DMS79 treated with DMSO at 0.1 percent for 48 hours (cell line): ENCODE data around the gene PIP5KL1.
A peak's percentile ranks its signal among the peaks of the same experiment; 100 is the strongest.

Experiments used
- DNase-seq: peaks from one replicate; lab custom pipeline; 2025; lab: John Stamatoyannopoulos, UW

The PIP5KL1 gene, protein sequence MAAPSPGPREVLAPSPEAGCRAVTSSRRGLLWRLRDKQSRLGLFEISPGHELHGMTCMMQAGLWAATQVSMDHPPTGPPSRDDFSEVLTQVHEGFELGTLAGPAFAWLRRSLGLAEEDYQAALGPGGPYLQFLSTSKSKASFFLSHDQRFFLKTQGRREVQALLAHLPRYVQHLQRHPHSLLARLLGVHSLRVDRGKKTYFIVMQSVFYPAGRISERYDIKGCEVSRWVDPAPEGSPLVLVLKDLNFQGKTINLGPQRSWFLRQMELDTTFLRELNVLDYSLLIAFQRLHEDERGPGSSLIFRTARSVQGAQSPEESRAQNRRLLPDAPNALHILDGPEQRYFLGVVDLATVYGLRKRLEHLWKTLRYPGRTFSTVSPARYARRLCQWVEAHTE

DNA sequence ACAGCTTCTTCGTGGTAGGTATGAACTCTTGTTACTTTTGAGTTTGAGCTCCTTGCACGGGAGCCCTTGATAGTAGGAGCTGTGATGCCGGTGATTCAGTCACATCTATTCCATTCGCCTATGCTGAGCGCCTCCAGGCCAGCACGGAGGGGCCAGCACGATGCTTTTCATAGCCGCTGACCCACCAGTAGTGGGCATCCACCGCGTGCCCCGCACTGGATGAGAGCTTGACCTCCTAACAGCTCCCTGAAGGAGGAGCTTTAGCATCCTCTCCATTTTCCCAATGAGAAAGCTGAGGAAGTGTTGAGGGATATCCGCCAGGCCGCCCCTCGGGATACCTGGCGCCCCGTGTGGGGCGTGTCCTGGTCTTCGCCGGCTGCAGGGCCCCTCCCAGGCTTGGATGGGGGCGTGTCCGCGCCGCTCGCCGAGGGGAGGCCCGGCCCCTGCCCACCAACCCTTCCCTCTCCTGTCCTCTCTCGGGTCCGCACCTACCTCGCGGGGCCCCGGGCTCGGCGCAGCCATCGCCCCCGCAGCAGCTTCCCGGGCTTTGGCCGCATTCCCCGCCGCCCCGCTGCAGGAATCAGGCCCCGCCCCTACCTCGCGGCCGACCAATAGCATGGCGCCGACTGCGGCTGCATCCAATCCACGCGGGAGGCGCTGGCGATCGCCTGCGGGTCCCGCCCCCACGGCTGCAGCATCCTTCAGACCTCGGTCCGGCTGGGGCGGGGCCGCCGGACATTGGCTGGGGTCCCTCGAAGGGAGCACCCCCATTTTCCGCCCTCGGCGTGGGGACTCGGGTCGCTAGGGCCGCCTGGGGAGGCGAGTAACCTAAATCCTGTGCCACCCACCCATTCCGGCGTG is at the start of gene PIP5KL1:
Gene PIP5KL1 (minus strand): TSS at position 547 of the 861 bp plus-strand sequence. CDS start 25 bp downstream, at position 522.
- peak; percentile 57 for DNase-seq

DNA sequence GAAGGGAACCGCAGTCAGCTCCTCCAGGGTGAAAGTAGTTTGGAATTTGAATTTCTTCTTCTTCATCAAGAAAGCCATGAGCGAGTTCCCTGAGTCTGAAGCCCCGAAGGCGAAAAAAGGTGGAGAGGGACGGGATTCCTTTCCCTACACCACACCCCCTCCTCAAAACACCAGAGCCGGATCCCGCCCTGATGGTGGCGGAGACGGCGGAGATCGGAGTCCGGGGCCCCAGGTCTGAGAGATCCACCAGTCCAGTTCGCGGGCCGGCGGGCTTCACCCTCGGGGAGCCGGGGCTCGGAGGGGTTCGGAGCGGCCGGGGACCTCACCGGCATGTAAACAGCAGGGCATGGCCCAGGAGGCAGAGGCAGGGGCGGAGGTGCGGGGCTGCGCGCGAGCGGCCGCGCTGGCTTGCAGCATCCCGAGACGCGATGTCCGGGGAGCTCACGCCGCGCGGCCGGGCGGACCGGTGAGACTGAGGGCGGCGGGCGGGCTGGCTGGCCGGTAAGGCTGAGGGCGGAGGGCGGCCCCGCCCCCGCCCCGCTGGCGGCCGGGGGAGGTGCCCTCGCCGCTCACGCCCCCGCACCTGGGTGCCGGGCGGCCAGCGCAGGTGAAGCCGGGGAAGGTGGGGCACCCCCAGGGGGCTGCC is 49.6 kb upstream of the PIP5KL1 start:
- DNase-seq, result no peak

DNA sequence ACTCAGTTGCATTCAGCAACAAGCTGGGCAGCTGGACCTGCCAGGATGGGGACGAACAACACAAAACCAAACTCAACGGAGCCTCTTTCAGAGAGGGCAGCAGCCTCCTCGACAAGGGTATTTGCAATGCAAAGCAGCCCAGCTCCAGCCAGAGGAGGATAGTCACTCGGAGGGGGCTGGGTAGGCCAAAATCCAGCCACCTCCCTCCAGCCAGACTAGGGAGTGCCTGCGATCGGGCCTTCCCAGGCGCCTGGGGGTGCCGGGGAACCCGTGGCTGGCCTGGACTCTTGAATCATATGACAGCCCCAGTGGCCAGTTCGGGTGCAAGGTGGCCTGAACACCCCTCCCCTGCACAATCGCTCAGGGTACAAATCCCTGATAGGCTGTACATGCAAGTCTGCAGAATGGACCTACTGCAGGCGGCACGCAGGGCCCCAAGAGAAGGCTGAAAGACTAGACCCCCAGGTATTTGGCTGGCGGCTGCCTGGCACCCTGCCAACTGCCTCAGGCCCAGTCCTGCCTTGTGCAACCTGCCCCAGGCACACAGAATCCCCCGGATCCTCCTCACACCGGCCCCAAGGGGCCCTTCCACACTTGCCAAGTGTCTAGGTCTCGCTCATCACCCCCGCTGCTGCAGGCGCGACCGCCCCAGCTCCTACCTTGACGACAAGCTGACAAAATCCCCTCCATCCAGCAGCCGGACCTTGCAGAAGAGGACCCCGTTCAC is 48.9 kb upstream of the PIP5KL1 start:
- DNase-seq, result peak; percentile 65

DNA sequence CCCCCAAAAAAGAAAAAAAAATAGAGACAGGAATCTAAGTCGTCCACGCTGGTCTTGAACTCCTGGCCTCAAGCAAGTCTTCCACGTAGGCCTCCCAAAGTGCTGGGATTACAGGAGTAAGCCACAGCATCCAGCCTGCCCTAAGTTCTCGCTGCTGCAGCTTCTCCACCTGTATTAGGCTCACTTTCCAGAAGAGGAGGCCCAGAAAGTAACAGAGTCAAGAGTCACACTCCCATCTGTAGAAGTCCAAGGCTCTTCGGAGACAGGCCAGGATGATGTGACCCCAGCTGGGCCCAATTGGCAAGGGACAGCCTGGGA is 48.4 kb upstream of the PIP5KL1 start:
- no peak for DNase-seq

DNA sequence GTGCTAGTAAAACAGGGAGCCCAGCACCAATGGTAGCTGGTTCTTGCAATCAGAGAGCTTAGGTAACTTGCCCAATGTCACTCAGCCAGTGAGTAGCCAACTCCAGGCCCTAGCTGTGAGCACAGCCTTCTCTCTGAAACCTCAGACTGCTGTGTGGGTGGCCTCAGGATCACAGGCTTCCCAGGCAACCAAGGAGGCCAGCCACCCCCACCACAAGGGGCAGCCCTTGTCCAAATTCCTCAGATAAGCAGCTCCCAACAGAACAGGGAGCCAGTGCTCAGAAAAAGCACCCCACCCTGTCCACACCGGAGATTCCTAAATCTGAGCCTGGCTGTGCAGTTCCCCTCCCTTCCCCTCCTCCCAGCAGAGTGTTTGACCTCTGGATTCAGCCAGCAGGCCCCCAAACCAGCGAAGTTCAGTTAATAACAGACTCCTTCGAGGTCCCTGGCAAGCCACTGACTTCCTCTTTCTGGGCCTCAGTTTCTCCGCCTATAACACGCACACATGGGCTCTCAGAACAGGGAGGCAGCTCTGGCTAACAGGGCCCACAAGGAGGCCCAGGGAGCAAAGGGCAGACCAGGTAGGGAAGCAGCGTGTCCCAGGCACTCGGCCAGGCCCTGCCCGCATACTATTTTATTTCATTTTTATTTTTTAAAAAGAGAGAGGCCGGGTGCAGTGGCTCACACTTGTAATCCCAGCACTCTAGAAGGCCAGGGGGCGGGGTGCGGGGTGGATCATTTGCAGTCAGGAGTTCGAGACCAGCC is 47.5 kb upstream of the PIP5KL1 start:
- no peak for DNase-seq

DNA sequence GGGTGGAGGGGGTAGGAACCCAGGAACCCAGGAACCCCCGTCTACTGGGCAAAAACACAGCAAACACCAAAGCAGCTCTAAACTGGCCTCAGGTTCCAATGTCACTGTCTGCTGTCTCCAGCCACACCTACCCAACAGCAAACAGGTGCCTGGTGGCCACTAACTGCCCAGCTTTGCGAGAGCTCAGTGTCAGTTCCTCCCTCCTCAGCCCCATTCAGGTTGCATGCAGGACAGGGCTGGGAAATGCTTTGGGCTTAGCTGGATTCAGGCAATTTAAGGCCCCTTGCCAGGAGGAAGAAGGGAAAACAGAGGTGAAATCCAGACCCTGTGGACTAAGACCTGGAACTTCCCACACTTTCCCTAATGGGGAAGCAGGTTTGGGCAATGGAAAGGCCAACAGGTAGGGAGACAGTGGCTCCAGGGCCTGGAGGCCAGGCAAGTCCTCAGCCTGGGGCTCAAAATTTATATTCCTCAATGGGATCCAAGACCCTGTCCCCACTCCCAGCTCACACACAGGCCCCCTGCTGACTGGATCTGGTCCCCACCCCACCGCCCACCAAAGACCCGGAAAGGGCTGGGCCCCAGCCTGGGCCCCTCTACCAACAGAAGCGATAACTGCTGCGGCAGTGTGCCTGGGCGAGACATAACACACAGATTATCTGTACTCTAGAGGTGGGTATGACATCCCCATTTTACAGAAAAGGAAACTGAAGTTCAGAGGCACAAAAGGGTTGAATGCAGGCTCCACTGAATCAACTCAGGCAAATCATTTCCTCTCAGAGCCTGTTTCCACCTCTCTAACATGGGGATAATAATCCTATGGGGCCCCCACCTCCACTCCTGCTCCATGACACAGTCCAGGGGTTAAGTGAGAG is 46.7 kb upstream of the PIP5KL1 start:
- DNase-seq, result peak; percentile 19

DNA sequence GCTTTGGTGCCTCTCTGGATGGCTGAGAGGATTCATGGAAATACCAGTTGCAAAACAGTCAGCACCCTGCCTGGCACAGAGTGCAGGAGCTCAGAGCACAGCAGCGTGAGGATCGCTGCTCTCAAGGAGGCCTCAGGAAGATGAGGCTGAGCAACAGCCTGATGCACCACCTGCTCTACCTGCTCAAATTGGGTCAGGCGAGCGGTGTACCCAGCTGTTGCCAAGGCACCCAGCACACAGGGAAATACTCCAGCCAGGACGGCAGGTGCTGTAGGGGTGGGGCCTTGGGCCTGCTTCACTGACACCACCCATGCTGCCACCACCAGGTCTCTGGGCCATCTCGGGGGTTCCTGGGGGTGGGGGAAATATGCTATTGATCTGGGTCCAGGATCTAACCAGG is 45.9 kb upstream of the PIP5KL1 start:
- peak; percentile 79 for DNase-seq

DNA sequence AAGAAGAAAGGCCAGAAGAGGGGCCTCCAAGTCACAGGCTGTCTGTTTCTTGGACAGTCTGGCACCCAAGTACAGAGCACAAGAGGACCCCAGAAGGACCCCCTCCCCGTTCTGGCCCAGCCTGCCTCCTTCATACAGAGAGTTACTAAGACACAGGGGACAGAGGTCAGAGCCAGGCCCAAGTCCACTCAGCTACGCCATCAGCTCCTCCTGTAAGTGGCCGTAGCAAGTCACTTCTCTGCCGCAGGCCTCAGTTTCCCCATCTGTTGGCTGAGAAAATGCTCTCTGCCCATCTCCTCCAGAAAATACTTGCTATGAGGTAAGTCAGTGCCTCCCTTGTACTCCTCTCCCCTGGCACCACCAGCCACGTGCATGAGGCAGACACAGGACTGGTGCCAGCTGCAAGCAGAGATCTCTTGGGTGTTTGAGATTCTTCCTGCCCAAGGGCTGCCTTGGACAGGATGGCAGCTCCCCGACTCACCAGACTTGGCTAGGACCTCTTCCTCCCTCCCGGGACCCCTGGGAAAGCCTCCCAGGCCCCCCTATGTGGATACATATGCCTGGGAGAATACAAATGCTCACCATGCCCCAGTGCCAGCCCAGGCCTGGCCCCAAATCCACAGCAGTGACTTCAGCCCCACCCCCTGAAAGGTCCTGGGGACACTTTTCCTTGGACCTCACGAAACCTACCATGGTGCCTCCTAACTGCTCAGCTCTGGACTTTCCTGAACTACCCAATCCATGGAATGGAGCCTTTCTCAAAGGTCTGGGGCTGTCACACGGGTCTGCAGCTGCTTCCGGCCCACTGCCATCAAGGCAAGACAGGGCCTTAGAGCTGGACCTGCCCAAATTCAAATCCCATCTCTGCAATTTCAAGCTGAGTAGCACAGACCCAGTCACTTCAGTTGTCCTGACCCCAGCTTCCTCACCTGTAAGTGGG is 45.1 kb upstream of the PIP5KL1 start:
- DNase-seq, result no peak

DNA sequence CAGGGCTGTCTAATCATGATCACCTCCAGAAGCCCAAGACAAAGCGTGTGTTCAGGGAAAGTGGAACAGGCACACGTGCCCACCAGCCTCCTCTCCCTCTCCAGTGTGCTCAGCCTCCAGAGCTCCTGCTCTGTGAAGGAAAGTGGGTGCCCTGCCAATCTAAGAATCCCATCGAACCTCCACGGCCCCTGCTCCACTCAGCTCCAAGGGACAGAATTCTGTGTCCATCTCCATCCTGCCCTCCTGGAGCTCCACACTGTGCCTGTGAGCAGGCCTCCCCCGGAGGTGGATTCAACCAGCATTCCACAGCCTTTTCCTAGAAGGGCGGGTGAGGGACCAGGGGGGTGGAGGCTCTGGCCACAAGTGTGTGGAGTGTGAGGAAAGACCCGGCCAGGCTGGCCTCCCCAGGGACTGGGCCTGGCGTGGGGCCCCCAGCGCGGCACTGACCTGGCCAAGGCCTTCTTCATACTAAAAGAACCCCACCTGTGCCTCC is 44.2 kb upstream of the PIP5KL1 start:
- DNase-seq, result no peak

DNA sequence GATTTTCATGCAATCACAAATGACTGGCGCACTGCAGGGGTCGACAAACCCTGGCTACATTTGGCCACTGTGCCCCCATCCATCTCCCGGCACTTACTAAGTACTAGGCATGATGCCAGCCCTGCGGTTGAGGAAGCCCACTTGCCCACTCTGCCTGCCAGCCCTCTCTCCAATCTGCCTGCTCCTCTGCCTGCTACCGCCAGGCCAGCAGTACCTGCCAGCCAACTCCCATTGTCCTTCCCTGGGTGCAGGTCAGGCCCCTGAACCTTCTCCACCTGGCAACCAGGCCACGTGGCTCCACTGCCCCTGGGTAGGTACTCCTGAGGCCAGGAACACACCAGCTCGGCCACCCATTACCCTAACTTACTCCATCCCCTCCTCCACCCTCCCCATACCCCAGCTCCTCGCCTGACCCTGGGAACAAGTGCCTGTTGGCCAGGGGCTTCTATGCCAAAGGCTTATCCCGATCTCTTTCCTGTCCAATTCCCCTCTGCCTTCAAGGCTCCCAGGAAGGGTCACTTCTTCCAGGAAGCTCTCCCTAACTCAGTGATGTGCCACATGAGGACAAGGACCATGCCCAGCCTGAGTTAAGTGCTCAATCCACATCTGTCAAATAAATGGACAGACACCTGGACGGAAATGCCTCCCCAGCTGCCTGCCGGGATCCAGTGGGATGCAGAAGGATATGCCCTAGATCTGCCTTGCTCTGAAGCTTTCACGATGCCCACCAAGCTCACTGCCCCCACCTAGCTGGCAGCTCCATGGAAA is 43.6 kb upstream of the PIP5KL1 start:
- peak; percentile 91 for DNase-seq

DNA sequence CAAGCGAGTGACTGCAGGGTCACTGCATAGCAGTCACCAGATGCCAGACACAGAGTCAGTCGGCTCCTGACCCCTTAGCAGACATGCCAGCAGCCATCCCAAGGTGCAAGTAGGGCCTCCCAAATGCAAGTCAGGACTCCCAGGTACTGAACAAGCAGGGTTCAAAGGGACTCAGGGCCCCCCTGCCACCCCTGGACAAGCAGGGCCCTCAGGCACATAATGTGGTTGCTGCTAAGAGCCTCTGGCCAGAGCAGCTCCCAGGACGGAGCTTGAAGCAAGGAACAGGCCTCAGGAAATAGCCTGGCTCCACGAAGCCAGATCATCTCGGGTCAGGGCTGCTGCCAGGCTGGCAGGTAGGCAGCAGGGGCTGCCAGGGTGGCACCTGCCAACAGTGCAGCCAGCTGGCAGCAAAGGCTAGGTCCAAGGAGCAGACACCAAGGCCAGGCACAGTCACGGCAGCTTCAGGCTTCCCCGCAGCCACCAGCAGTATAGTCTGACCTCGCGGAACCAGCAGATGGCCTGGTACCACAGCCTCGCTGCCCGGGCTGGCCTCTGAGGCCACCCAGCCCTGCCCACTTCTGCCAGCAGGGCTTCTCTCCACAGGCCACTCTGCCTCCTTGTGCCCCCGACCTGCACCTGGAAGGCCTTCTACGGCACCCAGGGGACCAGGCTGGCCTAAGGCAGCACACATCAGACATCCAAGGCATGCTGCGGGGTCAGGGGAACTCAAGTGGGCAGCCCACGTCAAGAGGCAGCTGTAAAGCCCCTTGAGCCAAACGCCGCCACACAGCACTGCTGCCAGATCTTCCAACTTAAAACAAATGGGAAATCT is 42.8 kb upstream of the PIP5KL1 start:
- peak; percentile 74 for DNase-seq

DNA sequence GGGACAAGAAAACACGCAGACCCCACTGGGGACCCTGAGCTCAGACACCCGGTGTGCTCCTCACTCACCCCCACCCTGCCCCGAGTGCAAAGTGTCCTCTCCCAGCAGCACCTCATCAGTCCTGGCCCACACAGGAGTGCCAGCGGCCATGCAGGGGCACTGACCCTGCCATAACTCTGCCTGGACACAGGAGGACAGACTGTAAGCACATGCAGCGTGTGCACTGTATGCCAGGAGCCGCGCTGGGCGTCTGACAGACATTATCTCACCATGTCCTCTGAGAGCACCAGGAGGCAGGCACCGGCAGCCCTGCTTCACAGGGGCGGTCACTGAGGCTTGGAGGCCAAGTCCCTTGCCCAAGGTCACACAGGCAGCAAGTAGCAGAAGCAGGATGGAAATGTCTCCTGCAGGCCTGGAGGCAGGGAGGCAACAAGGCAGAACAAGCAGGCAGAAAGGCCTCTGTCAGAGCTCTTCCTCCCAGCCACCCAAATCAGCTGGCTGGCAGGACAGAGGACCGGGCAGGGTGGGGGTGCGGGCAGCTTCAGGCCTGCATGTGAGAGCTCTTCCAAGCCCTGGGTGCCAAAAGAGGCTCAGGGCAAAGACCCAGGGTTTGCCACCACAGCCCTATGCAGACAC is 41.8 kb upstream of the PIP5KL1 start:
- DNase-seq, result no peak

DNA sequence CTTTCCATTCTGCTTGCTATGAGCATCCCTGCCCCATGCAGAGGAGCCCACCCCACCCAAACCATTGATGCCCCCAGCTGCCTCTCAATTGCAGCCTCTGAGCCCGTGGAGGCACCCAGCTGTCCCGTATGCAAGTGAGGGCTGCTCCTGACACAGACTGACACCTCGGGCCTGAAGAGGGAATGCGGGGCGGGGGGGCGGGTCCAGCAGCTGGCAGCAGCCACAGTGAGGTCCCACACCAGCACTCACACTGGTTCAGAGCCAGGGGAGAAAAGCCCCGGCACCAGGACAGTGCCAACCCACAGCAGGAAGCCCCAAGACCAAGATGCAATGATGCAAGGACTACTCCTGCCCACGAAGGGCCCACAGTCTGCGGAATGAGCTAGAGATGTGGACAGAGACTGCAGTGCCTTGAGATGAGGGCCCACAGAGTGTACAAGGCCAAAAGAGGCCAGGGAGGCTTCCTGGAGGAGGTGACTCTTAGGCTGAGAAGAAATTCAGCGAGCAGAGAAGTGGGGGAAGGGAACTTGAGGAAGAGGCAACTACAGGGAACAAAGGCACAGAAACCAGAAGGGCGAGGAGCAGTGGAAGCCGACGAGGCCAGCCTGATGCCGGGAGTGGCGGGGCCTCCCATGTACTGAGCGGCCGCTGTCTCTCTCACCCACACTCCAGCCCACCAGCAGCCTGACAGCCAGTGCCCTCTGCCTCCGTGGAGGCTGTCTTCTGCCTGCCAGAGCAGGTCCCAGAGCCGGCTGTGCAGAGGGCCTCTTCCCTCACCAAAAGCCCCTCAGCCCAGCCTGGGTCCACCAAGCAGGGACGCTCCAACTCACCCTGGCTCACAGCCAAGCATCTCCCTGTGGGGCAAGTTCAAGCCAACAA is 41.0 kb upstream of the PIP5KL1 start:
- DNase-seq, result no peak

DNA sequence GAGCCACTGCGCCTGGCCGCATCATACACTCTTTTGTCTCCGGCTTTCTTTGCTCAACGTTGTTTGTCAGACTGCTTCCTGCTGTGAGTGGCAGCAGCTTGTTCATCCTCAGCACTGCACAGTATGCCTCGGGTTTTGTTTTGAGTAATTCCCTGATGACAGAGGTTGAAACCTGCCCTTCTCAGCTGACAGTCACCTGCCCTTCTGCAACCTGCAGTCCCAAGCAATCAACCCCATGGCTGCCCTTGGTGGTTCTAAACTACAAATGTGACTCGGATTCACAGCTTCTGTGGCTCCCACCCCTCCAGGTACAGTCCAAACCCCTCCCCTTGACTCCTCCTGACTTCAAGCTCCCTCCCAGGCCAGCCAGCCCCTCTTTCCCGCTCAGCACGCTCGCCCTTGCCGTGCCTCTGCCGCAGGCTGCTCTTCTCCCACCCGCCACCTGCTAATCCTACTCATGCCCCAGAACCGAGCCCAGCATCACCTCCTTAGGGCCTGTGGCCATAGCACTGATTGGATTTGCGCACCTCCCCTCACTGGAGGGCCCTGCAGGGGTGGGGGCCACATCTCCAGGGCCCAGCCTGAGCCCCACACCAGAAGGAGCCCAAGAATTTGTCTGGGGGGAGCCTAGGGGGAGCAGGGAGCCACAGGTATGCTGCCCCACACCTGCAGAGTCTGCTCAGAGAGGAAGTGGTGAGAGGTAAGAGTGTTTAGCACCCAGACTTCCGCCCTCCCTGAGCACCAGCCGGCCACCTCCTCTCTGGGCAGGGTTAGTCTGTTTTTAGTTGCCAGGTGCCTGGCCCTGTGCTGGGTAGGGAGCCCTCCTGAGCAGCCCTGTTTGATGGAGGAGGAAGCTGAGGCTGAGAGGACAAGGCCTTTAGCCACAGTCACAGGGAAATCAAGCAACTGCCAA is 40.1 kb upstream of the PIP5KL1 start:
- peak; percentile 76 for DNase-seq
